ENCODE results near the gene SUN5.

Gene SUN5

GRCh38 chr20:32991792-32992641 is 12.2 kb downstream of the SUN5 start:
- DNase-seq, result no peak

DNA sequence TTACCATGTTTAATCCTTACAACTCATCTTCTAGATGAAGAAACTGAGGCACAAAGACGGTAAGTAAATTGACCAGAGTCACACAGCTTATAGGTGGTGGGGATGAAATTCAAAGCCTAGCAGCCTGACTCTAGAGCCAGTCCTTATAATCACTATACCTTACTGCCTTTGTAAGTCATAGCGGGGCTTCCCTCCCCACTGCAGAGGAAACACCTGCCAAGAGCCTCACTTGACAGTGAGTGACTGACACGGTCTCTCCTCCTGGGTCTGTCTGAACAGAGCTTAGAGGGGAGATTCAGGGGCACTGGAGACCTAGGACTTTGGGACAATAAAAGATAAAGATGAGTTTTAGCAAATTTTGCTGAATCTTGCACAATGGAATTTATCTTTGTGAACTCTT is 12.8 kb downstream of the SUN5 start:
- DNase-seq, result no peak

- no peak for DNase-seq
Measured at GRCh38 chr20:32990426-32990825, 13.8 kb downstream of the SUN5 start.

GRCh38 chr20:32989507-32990283 is 14.5 kb downstream of the SUN5 start:
- DNase-seq, result no peak

DNA sequence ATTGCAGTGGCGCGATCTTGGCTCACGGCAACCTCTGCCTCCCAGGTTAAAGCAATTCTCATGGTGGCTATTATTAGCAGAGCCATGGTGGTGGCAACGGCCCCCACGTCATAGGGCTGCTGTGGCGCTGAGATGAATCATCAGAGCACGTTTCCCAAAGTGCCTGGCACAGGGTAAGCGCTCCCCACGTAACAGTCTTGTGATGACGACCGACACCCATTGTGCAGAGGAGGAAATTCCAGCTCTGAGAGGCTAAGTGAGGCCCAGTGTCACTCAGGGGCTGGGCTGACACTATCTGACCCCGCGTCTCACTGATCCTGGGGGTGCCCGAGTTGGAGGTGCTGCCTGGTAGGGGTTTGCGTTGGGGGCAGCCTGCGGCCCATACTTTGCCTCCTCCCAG is 16.2 kb downstream of the SUN5 start:
- DNase-seq, result no peak

GRCh38 chr20:32987044-32987825 is 17.0 kb downstream of the SUN5 start:
- no peak for DNase-seq

GRCh38 chr20:32986331-32986966 is 17.8 kb downstream of the SUN5 start:
- no peak for DNase-seq

GRCh38 chr20:32985596-32985995 is 18.6 kb downstream of the SUN5 start:
- no peak for DNase-seq

GRCh38 chr20:32984631-32985354 is 19.4 kb downstream of the SUN5 start:
- DNase-seq, result no peak

- DNase-seq, result no peak
Measured at GRCh38 chr20:32984196-32984595, 20.0 kb downstream of the SUN5 start.

- DNase-seq, result no peak
Measured at GRCh38 chr20:32983459-32984112, 20.6 kb downstream of the SUN5 start.

DNA sequence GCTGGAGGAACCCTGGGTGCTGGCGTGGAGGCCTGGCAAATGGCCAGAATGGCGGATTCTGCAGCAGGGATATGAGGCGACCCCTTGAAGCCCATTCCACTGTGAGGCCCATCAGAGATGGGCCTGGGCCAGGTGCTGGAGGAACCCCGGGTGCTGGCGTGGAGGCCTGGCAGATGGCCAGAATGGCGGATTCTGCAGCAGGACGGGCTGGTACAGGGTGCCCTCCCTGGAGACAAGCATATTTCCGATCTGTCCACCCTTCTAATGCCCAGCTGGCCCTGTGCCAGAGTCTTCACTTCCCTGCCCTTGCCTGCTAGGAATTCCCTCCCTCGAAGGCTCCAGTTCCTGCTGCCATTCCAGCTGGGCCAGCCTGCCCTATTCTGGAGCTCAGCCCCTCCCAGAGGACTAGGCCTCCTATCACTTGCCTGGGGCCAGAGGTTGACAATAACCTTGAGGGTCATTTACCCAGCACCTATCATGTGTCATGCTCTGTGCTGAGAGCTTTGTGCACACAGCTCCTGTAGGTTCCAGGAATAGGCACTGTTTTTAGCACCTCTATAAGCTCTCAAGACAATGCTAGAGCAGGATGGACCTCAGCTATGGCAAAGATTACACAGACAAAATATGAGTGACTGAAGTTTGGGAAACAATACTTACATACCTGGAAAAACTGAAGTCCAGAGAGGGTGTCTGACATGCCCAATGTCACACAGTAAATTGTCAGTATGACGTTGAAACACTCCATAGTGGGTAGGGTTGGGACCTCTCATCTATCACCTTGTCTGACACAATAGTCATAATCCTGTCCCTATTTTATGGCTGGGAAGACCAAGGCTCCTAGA is 21.4 kb downstream of the SUN5 start:
- no peak for DNase-seq

DNA sequence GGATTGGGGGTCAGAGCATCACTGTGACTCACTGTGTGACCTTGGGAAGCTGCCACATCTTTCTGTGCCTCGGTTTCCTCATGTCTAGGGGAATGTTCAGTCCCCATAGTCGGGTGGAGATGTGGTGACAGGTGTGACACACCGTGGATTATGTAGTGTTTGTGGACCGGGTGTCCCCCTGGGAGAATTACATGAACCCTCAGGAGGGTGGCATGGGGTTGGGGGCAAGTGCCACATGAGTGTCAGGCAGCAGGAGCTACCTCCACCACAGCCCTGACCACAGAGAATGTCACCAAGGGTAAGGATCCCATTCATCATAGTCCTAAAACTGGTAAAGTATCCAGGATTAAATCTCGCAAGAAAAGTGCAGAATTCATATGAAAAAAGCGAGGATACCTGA is 23.2 kb downstream of the SUN5 start:
- DNase-seq, result no peak

GRCh38 chr20:32980131-32980941 is 23.9 kb downstream of the SUN5 start:
- no peak for DNase-seq

GRCh38 chr20:32979201-32979998 is 24.8 kb downstream of the SUN5 start:
- no peak for DNase-seq

- DNase-seq, result no peak
Measured at GRCh38 chr20:32978009-32978335, 26.3 kb downstream of the SUN5 start.

DNA sequence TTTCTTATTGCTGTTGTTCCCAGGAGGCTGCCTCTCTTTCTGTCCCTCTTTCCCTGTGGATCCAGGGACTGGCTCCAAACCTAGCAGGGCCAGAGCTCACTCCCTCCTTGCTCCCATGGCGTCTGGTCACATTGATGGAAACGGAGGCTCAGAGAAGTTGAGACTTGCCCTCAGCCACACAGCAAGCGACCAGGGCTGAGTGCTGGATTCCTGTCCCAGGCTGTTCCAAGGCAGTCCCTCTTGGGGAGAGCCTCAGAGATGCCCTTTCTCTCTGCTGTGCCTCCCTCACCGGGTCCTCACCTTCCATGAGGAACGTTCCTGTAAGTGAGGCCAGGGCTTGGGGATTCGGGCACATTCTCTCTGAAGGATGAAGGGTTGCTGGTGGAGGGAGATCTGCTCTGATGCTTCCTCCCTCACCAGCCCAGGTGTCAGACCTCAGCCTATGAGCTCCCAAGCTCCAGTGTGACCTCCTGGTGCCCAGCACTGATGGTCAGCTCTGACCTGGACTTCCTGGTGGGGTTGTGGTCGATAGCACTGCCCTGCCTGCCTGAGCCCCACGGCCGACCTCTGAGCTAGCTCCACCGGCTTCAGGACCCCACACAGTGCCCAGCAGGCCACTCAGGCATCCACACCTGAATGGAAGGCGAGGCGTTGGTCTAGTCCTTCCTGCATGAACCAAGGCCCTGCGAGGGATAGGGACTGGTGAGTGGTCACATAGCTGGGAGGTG is 26.8 kb downstream of the SUN5 start:
- DNase-seq, result no peak

GRCh38 chr20:32976746-32977145 is 27.5 kb downstream of the SUN5 start:
- no peak for DNase-seq
